ENCODE measurements around the gene SVIL.
"Not testable (repeated sequence)": the region's sequence is repeated elsewhere in the genome, so short reads cannot be mapped to it uniquely, and the experiment has no call there.

Gene SVIL

GRCh38 chr10:29648114-29648982 lies 13.6 kb upstream of the SVIL start:
- no peak for DNase-seq

GRCh38 chr10:29647478-29647877 lies 12.7 kb upstream of the SVIL start:
- DNase-seq, result no peak

- DNase-seq, result no peak
These were observed 12.2 kb upstream of the SVIL start for GRCh38 chr10:29646960-29647461.

GRCh38 chr10:29646238-29646902 lies 11.6 kb upstream of the SVIL start:
- DNase-seq, result no peak

GRCh38 chr10:29643771-29644501 lies 9.2 kb upstream of the SVIL start:
- DNase-seq, result no peak

GRCh38 chr10:29642990-29643389 lies 8.2 kb upstream of the SVIL start:
- no peak for DNase-seq

- DNase-seq, result no peak
These were observed 2.8 kb upstream of the SVIL start for GRCh38 chr10:29637537-29637936.

GRCh38 chr10:29636178-29636577 lies 1.4 kb upstream of the SVIL start:
- peak; percentile 56 for DNase-seq

- peak; percentile 38 for DNase-seq
These were observed 957 bp upstream of the SVIL start for GRCh38 chr10:29635711-29636144.

GRCh38 chr10:29634105-29634504 lies 666 bp downstream of the SVIL start:
- DNase-seq, result no peak

GRCh38 chr10:29631049-29631339 lies 3.8 kb downstream of the SVIL start:
- DNase-seq, result no peak

GRCh38 chr10:29630205-29631048 lies 4.3 kb downstream of the SVIL start:
- DNase-seq, result no peak

- no peak for DNase-seq
These were observed 5.8 kb downstream of the SVIL start for GRCh38 chr10:29628912-29629526.

- DNase-seq, result no peak
These were observed 6.5 kb downstream of the SVIL start for GRCh38 chr10:29628311-29628710.

GRCh38 chr10:29627201-29628132 lies 7.3 kb downstream of the SVIL start:
- DNase-seq, result no peak

- DNase-seq, result not testable (repeated sequence)
These were observed 10.4 kb downstream of the SVIL start for GRCh38 chr10:29624357-29624756.

- DNase-seq, result no peak
These were observed 11.0 kb downstream of the SVIL start for GRCh38 chr10:29623797-29624196.

- DNase-seq, result no peak
These were observed 12.3 kb downstream of the SVIL start for GRCh38 chr10:29622382-29622922.

GRCh38 chr10:29621161-29621560 lies 13.6 kb downstream of the SVIL start:
- no peak for DNase-seq

- no peak for DNase-seq
These were observed 14.6 kb downstream of the SVIL start for GRCh38 chr10:29620112-29620690.
